HG03196 (cell line): ENCODE results near the gene ASCL2.
"Not testable (repeated sequence)": the region's sequence is repeated elsewhere in the genome, so short reads cannot be mapped to it uniquely, and the experiment has no call there.

Experiments
- ATAC-seq: cut with Tn5 transposase; IDR thresholded peaks from one replicate; pipeline ENCODE4 v1.9.1; 2021; ENCODE audit not compliant: unreplicated experiment

The ASCL2 gene

DNA sequence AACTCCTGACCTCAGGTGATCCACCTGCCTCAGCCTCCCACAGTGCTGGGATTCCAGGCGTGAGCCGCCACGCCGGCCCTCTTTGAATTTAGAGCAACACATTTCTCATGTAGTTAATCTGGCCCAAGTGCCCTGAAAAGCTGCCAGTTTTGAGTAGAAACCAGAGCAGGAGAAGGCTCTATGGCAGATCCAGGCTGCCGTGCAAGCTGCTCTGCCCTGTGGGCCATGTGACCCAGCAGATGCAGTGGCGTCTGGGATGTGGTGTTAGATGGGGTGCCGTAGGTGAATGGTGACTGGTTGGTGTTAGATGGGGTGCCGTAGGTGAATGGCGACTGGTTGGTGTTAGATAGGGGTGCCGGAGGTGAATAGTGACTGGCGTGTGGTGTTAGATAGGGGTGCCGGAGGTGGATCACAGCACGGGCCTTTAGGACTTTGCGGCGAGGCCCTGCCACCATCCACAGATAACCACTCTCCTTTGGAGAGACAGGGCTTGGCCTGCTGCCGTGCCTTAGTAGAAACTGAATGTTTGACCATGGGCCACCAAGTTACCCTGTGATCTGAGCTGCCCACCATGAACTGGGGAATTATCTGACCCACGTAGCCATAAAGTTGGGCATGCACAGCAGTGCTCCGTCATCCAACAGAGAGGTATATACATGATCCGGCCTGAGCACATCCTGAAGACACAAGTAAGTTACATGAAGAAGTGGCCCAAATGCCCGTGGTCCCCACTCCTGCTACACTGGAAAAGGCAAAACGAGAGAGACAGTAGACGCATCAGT, 32.7 kb downstream of the ASCL2 start:
- no peak for ATAC-seq

DNA sequence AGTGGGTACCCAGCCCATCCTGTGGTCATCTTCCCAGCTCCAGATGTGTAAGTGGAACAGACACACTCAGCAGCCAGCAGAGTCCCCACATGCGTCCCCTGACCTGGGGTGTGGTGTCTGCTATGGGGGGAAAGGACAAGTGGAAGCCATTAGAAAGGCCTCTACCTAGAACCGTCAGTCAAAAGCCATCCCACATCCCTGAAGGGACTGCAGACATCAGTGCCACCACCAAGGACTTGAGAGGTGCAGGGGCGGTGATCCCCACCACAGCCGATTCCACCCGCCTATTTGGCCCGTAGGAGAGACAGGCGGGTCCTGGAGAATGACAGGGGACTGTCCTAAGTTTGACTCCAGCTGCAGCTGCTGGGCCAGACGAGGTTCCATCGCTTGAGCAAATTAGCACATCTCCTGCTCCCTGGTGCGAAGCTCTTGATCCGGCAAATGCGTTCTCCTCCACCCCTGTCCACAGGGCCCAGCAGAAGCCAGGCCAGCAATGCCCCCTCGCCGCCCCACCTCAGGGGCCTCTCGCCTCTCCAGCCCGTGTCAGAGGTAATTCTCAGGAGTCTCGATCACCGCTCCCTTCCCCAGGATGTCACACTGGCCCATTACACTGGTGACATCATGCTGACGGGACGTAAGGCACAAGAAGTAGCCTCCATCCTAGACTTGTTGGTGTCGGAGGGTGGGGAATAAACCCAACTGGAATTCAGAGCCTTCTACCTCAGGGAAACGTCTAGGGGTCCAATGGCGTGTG, 33.8 kb downstream of the ASCL2 start:
- not testable (repeated sequence) for ATAC-seq

DNA sequence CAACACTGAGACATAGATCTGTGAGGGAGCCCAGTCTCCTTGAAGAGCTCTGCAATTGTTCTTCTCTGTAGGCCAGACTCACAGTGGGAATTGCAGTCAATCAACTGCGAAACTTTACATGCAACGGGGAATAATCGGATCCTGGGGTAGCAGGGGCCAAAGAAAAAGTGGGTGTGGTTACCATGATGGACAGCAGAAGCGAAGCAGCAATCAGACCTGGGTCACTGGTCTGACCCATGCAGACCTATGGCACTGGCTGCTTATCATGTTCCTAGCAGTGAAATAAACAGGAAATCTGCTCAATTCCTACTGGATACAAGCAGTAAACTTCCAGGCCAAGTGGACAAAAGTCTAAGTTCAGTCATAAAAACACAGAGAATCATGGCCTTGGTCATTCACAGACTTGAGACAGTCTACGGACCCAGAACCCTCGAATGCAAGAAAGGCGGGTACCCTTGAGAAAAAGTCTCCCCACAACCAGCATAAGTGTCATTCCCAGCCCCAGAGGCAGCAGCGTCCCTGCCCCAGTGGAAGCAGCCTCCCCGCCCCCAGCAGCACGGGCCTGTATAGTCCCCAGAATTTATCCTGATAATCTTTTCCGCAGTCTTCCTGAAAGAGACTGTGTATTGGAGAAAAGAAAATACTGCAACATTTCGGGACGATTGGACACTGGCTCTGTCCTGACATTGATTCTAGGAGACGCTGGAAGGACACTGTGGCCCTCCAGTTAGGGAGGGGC, 34.6 kb downstream of the ASCL2 start:
- ATAC-seq: no peak

DNA sequence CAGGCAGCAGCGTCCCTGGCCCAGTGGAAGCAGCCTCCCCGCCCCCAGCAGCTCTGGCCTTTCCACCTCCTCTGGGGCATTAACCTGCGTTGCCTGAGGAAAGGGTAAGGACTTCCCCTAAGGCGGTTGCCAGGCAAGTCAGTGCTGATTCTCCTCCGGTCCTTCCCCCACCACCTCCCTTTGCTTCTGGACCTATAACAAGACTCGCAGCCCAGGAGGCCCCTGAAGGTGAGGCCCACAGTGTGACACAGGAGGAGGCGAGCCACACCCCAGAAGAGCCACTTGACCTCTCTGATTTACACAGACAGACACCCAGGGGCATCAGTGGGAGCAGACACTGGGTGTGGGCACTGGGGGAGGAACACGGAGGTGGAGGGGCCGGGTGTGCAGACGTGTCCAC, 35.4 kb downstream of the ASCL2 start:
- ATAC-seq: no peak

DNA sequence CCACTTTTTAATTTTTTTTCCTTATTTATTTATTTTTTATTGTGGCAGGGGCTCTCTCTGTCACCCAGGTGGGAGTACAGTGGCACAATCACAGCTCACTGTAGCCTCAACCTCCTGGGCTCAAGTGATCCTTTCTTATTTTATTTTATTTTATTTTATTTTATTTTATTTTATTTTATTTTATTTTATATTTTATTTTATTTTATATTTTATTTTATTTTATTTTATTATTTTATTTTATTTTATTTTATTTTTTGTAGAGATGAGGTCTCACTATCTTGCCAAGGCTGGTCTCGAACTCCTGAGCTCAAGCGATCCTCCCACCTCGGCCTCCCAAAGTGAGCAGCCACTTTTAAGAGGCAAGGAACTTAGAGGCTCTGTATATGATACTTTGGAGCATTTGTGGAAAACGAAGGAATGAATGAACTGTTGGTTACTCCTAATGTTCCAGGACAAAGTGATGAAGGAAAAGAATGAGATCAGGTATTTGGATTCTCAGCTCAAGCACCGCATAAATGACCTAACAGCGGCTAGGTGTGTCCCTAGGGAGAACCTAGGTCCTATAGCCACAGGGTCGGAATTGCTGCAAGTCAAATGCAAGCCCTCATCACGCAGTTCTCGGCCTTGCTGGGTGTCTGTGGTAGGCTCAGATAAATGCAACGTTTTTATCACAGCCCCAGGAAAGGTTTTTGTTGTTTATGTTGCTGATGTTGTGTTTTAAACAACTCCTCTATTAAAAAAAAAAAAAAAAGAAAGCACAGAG, 36.5 kb downstream of the ASCL2 start:
- ATAC-seq: no peak

DNA sequence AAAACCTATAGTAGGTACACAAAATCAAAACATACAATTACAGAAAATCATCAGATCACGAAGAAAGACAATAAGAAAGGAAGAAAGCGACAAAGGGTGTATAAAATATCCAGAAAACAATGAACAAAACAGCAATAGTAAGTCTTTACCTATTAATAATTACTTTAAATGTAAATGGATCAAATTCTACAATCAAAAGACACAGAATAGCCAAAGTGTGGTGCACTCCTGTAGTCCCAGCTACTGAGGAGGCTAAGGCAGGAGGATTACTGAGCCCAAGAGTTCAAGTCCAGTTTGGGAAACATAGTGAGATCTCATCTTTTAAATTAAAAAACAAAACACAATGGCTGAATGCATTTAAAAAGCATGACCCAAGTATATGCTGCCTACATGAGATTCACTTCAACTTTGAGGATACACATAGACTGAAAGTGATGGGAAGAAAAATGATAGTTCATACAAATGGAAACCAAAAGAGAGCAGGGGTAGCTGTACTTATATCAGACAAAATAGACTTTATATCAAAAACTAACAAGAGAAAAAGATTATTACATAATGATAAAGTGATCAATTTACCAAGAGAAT, 40.6 kb downstream of the ASCL2 start:
- no peak for ATAC-seq

DNA sequence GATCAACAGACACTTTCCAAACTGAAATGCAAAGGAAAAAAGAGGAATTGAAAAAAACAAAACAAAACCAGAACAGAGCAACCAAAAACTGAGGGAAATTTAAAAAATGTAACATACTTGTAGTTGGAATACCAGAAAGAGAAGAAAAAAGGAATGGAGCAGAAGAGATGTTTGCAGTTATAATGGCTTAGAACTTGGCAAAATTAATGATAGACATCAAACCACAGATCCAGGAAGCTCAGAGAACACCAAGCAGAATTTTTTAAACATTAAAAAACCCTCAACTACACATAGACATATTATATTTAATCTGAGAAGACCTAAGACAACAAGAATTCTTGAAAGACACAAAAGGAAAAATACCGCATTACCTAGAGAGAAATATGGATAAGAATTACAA, 46.1 kb downstream of the ASCL2 start:
- ATAC-seq: no peak

DNA sequence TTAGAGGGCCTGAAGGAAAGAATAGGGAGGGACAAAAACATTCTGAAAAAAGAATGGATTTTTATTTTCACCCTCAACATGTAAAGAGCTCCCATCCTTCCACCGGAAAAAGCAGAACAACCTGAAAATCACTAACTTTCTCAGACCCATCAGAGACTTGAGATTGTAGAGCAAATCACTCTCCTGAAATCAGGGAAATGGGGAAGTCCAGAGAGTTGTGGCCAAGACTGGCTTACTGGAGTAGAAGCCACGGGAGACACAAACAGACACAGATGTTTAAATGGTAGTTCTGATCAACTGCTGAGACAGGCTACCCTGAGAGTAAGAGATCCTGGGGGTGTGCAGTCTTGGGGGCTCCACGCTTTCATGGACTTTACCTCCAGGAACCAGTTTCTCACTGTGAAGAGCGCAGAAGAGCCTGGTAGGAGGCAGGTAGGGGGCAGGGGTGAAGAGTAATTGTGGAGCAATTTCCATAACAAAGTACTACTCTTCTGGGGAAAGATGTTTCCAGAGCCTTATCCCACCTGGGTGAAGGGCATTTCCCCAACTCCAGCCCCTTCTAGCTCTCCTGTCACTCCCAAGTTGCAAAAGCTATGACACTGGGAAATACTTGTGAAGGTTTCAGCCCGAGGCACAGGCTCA, 47.1 kb downstream of the ASCL2 start:
- no peak for ATAC-seq

DNA sequence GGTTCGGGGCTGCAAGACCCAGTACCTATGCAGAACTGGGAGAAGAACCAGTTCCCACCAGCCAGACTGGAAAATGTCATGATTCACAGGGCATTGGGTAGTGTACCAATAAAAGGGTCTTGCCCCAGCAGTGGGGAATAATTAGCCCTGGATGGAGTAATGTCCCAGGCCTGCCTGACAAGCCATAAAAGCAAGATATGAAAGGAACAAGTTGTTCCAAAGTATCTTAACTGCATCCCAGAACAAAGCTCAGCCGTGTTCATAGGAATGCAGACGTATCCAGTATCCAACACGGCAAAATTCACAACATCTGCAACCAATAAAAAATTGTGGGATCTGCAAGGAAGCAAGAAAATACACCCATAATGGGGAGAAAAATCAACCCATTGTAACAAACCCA, 47.9 kb downstream of the ASCL2 start:
- no peak for ATAC-seq

DNA sequence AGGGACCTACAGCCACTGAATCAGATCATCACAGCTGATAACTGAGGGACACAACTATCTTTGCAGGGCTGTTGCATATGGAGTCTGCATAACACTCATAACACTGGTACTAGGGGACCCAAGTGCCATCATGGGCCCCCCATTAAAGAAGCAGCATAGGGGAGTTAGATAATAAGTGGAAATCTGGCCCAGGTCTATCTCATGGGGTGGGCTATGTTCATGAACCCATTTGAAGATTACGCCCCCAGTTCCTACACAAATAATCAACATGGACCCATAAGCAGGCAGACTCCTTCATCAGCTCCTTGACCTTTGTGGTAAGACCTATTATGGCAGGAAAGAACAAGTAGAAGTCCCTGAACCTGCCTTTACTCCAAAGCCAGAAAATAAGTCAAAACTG, 48.8 kb downstream of the ASCL2 start:
- no peak for ATAC-seq

DNA sequence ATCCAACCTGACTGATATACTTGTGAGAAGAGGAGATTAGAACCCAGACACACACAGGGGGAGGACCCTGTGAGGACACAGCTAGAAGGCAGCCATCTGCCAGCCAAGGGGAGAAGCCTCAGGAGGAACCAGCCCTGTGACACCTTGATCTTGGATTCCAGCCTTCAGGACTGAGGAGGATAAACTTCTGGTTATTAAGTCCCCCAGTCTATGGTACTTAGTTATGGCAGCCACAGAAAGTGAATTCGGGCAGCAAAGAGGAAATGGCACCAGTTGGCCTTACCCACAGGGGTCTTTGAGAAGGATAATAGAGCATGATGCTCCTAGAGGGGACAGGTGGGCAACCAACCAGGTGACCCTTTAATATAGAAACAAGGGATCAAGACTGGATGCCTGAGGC, 49.4 kb downstream of the ASCL2 start:
- ATAC-seq: no peak

DNA sequence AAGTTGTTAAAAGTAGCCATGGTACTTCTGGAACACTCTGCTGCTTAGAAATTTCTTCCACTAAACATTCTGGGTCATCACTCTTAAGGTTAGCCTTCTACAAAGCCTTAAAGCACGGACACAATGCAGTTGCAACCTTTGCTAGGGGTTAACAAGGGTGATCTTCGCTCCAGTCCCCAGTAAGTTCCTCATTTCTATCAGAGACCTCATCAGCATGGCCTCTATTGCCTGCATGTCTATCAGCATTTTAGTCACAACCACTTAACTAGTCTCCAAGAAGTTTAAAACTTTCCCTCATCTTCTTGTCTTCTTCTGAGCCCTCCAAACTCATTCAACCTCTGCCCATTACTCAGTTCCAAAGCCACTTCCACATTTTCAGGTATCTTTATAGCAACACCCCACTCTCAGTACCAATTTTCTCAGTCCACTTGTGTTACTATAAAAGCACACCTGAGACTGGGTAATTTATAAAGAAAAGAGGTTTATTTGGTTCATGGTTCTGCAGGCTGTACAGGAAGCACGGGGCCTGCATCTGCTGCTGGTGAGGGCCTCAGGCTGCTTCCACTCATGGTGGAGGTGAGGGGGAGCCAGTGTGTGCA, 50.1 kb downstream of the ASCL2 start:
- ATAC-seq: no peak

DNA sequence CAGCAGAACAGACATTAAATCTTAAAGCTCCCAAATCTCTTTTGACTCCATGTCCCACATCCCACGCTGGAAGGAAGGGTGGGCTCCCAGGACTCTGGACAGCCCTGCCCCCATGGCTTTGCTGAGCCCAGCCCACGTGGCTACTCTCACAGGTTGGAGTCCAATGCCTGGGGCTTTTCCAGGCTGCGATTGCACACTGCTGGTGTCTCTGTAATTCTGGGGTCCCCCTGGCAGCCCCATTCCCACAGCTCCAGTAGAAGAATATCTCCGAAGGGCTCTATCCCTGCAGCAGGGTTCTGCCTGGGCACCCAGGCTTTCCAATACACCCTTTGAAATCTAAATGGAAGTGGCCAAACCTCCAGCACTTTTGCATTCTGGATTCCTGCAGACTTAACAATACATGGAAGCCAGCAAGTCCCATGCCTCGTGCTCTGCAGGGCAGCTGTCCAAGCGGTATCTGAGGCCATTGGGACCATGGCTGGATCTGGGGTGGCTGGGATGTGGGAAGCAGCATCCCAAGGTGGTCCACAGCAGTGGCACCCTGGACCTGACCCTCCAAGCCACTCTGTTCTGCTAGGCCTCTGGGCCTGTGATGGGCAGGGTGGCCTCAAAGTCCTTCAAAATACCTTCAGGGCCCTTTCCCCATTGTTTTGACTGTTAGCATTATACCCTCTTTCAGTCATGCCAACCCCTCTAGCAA, 50.9 kb downstream of the ASCL2 start:
- no peak for ATAC-seq
